GM19397 (cell line): ENCODE results near the gene CCDC194.
"Not testable (repeated sequence)": the region's sequence is repeated elsewhere in the genome, so short reads cannot be mapped to it uniquely, and the experiment has no call there.

ENCODE experiments used
- ATAC-seq: cut with Tn5 transposase; IDR thresholded peaks from one replicate; pipeline ENCODE4 v1.9.1; 2021; ENCODE audit warnings: mild to moderate bottlenecking, moderate library complexity; ENCODE audit not compliant: unreplicated experiment

The CCDC194 gene

GRCh38 chr19:17376935-17377600 is 16.9 kb downstream of the CCDC194 start, which contains the start of gene PLVAP:
TSS of gene PLVAP (minus strand) at chr19:17377342. CDS start at chr19:17377288, 54 bp downstream.
- ATAC-seq, result no peak

DNA sequence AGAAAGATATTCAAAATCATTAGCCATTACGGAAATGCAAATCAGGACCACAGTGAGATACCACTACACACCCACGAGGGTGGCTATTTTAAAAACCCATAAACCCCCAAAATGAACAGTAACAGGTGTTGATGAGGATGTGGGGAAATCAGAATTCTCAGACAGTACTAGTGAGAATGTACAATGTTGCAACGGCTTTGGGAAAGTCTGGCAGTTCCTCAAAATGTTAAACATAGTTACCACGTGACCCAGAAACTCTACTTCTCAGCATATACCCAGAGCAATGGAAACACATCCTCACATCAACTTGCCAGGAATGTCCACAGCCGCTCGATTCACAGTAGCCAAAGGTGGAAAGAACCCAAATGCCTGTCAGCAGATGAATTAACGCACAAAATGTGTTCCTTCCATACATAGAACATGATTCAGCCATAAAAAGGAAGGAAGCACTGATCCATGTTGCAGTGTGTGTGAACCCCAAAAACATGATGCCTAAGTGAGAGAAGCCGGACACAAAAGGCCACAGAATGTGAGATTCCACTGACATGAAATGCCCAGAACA is 23.9 kb downstream of the CCDC194 start:
- peak; percentile 69 for ATAC-seq

GRCh38 chr19:17365361-17365760 is 28.6 kb downstream of the CCDC194 start:
- no peak for ATAC-seq

DNA sequence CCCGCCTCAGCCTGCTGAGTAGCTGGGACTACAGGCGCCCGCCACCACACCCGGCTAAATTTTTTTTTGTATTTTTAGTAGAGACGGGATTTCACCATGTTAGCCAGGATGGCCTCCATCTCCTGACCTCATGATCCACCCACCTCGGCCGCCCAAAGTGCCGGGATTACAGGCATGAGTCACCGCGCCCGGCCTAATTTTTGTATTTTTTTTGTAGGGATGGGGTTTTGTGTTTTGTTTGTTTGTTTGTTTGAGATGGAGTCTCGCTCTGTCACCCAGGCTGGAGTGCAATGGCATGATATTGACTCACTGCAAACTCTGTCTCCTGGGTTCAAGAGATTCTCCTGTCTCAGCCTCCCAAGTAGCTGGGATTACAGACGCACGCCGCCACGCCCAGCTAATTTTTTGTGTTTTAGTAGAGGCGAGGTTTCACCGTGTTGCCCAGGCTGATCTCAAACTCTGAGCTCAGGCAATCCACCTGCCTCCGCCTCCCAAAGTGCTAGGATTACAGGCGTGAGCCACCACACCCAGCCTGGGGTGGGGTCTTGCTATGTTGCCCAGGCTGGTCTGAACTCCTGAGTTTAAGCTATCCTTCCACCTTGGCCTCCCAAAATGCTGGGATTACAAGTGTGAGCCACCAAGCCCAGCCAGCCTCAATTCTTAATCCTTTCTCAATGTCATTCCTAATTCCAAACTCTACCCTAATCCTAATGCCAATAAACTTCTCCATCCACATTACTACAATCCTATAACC is 30.0 kb downstream of the CCDC194 start:
- not testable (repeated sequence) for ATAC-seq

- no peak for ATAC-seq
Measured at GRCh38 chr19:17359905-17360800, 33.8 kb downstream of the CCDC194 start.

GRCh38 chr19:17358395-17358794 is 35.6 kb downstream of the CCDC194 start:
- no peak for ATAC-seq

GRCh38 chr19:17357724-17358123 is 36.3 kb downstream of the CCDC194 start:
- ATAC-seq, result no peak

DNA sequence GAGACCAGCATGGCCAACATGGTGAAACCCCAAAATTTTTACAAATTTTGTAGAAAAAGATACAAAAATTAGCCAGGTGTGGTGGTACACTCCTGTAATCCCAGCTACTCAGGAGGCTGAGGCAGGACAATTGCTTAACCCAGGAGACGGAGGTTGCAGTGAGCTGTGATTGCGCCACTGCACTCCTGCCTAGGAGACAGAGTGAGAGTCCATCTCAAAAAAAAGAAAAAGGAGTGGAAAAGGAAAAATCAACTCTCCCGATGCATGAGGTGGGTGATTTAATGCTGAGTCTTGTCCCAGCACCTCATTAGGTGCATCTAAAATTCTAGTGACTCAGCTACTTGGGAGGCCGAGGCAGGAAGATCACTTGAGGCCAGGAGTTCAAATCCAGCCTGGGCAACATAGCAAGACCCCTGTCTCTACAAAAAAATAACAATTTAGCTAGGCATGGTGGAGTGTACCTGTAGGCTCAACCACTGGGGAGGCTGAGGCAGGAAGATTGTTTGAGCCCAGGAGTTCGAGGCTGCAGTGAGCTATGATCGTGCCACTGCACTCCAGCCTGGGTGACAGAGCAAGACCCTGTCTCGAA is 36.8 kb downstream of the CCDC194 start:
- ATAC-seq, result no peak

DNA sequence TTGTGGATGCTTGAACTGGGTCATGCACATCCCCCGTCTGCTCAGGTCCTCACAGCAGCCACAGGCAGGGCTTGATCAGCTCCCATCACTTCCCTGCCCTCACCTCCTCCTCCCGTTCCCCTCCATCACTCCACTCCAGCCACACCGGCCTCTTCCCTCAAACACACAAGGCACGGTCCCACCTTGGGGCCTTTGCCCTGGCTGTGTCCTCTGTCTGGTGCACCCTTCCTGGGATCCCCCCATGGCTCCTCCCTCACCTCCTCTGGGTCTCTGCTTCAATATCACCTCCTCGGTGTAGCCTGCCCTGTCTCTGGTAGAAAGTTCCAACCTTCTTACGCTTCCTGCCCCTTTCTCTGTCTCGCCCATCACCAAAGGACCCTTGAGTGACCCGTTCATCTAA is 40.6 kb downstream of the CCDC194 start:
- no peak for ATAC-seq

DNA sequence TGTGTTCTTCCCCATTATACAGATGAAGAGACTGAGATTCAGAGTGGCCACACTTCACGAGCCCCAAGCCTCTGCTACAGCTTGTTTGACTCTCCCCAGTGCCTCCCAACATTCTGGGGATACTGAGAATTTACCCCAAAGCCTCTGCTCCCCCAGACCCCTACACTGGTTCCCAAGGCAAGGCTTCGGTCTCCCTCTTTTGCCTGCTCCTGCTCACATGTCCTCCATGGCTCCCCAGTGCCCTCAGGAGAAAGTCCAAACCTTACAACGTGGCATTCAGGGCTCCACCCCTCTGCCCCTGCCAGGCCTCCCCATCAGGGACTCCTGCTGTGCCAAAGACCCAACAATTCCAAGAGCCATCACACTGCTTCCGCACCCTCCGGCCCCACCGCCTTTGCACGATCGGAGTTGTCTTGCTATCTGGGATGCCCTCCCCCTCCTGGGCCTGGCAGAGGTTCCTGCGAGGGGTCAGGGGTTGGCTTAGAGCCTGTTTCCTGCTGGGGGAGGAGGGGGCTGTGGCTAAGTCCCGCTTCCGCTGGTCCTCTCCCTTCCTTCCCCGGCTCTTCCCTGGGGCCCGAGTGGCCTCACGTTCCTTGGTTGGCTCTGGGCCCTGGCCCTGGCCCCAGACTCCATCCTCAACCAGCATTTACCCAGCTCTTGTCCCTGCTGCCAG is 41.3 kb downstream of the CCDC194 start:
- no peak for ATAC-seq

- no peak for ATAC-seq
Measured at GRCh38 chr19:17351815-17352435, 42.1 kb downstream of the CCDC194 start.

GRCh38 chr19:17348700-17349099 is 45.3 kb downstream of the CCDC194 start:
- ATAC-seq, result no peak

- ATAC-seq, result no peak
Measured at GRCh38 chr19:17347877-17348276, 46.1 kb downstream of the CCDC194 start.

DNA sequence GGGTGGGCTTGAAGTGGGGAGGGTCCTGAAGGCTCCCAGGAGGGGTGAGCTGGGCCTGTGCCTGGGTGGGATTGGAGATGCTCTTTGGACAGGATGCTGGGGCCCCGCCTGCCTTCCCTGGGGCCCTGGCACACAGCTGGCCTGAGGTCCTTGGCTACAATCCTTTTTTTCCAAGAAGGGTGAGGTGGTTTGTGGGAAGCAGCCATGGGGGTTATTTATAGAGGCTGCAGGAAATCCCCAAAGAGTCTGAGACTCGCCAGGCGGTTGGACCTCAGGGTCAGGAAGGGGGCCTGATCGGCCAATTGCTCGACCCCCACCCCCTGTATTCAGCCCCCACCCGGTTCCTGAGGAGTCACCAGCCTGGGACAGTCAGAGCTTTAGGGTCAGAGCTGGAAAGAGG is 46.6 kb downstream of the CCDC194 start:
- no peak for ATAC-seq

GRCh38 chr19:17346109-17346671 is 47.8 kb downstream of the CCDC194 start:
- no peak for ATAC-seq

DNA sequence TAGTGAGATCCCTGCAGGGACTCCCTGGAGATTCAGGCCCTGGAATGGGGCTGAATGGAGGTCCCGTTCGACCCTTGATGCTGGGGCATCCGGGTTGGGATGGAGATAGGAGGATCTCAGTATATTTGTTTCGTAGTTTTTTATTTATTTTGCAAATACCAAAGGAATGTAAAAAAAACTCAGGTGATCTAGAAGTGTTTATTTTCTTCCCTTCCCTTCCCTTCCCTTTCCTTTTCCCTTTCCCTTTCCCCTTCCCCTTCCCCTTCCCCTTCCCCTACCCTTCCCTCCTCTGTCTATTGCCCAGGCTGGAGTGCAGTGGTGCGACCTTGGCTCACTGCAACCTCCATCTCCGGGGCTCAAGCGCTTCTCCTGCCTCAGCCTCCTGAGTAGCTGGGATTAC is 52.2 kb downstream of the CCDC194 start:
- no peak for ATAC-seq

DNA sequence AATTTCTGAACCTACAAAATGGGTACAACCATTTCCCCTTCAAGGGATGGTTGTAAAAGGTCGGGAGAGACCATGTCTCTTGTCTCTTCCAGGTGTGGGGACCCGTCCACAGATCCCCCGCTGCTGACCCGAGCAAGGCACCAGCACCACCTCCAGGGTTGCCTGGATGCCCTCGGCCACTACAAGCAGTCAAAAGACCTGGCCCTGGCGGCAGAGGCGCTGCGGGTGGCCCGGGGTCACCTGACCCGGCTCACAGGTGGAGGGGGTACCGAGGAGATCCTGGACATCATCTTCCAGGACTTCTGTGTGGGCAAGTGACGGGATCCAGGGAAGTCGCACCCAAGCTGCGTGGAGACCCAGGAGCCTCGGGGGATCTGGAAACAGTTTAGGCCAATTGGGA is 52.6 kb downstream of the CCDC194 start:
- no peak for ATAC-seq

- ATAC-seq, result no peak
Measured at GRCh38 chr19:17340871-17341357, 53.1 kb downstream of the CCDC194 start.
